HG03103 (cell line): ENCODE measurements around the gene ERN1.

Source experiments
- ATAC-seq: cut with Tn5 transposase; IDR thresholded peaks from one replicate; pipeline ENCODE4 v1.9.1; 2021; ENCODE audit warnings: low read depth; ENCODE audit not compliant: unreplicated experiment

The ERN1 gene

GRCh38 chr17:63998050-63998720 lies 131.8 kb downstream of the ERN1 start, which contains the start of gene PRR29:
TSS of gene PRR29 (plus strand) at chr17:63998351. CDS start at chr17:63998365, 14 bp downstream.
- ATAC-seq: no peak

- ATAC-seq: no peak
Measured at GRCh38 chr17:63997341-63998048, 132.4 kb downstream of the ERN1 start.

- ATAC-seq: no peak
Measured at GRCh38 chr17:63996430-63997182, 133.3 kb downstream of the ERN1 start.

- no peak for ATAC-seq
Measured at GRCh38 chr17:63995626-63996025, 134.3 kb downstream of the ERN1 start.

- no peak for ATAC-seq
Measured at GRCh38 chr17:63993368-63993985, 136.5 kb downstream of the ERN1 start.

- no peak for ATAC-seq
Measured at GRCh38 chr17:63991611-63992010, 138.3 kb downstream of the ERN1 start.

GRCh38 chr17:63989622-63990345 lies 140.2 kb downstream of the ERN1 start:
- ATAC-seq: no peak
